Gastrocnemius medialis (tissue), 4 donors: Measurements from ENCODE around the gene TINAG. TPM values are rescaled to one million over a fixed set of nuclear protein-coding genes. Genes with fewer than 3 reads are reported as not detected.
"Not testable (repeated sequence)": the region's sequence is repeated elsewhere in the genome, so short reads cannot be mapped to it uniquely, and the experiment has no call there.

ENCODE experiments used
- ATAC-seq, 2 donors: fragments of 150-250 bp; one replicate each; pipeline ENCODE4 v1.9.1; 2016
- DNase-seq, 2 donors: peaks; one replicate each; pipeline ENCODE4 v3.0.0-alpha.2; 2019
- H3K27ac ChIP-seq, 4 donors: fragments of 200-600 bp; sonication (generic); 1 replicate in 1 of 4; 2 replicates in 3 of 4; pipeline ENCODE4 v1.5.1; 2016 to 2018; ENCODE audit warnings: mild to moderate bottlenecking in 2 of 4, moderate library complexity in 1 of 4
- H3K27me3 ChIP-seq, 3 donors: fragments of 200-600 bp; sonication (generic) in 2 of 3; 1 replicate in 1 of 3; 2 replicates in 2 of 3; pipeline versions ENCODE4 v1.5.1 to v1.6.0; 2016 to 2019; ENCODE audit warnings: mild to moderate bottlenecking in 1 of 3, moderate library complexity in 1 of 3
- H3K36me3 ChIP-seq, 2 donors: fragments of 200-600 bp; sonication (generic) in 1 of 2; one replicate each; pipeline ENCODE4 v1.5.1; 2017 to 2018
- H3K4me1 ChIP-seq, 2 donors: fragments of 200-600 bp; sonication (generic) in 1 of 2; one replicate each; pipeline ENCODE4 v1.5.1; 2016 to 2017; ENCODE audit warnings: mild to moderate bottlenecking in 2 of 2
- H3K4me3 ChIP-seq, 4 donors: fragments of 200-600 bp; sonication (generic) in 3 of 4; 1 replicate in 1 of 4; 2 replicates in 3 of 4; pipeline ENCODE4 v1.5.1; 2016 to 2019; ENCODE audit warnings: mild to moderate bottlenecking in 2 of 4
- H3K9me3 ChIP-seq, 3 donors: fragments of 200-600 bp; sonication (generic) in 2 of 3; 1 replicate in 1 of 3; 2 replicates in 2 of 3; pipeline ENCODE4 v1.5.1; 2016 to 2019
- POLR2A ChIP-seq, 2 donors: fragments of 450-650 bp; IDR thresholded peaks; one replicate each; pipeline ENCODE4 v1.6.1; 2017; ENCODE audit warnings: antibody characterized with exemption in 2 of 2, mild to moderate bottlenecking in 2 of 2, moderate library complexity in 2 of 2
- in situ Hi-C, 4 donors: fragments of 200-750 bp; cut with MboI; loops; one replicate each; pipeline versions ENCODE4 v1.15.0 to v1.8.0; 2017; ENCODE audit warnings: low sequenced_read_pairs in 4 of 4
- intact Hi-C: fragments of 100-400 bp; cut with DNase I; formaldehyde crosslinking; loops from one replicate; pipeline ENCODE4 v1.15.1; 2023; ENCODE audit warnings: low total_unique reads
- total RNA-seq, 4 donors: library from RNA; depleted of rRNA; stranded (reverse); fragments of >200 nt; gene quantifications; one replicate each; pipeline versions ENCODE4 v1.1.0 to v1.2.3, GENCODE V29; 2016
- TF ChIP-seq, protein P1 (sequence below), 5 experiments: fragments of 450-650 bp in 3 of 5; fragments of 200-600 bp in 2 of 5; sonication (generic) in 2 of 5; IDR thresholded peaks in 4 of 5; conservative IDR thresholded peaks in 1 of 5; 1 replicate in 4 of 5; 2 replicates in 1 of 5; pipeline ENCODE4 v1.5.1; 2016 to 2019; ENCODE audit warnings: antibody characterized with exemption in 5 of 5, mild to moderate bottlenecking in 3 of 5, moderate library complexity in 3 of 5

Gene TINAG
- total RNA-seq, 4 donors from 2014 or later: 0.36 to 0.78 (median 0.41) TPM; not detected in 1

DNA sequence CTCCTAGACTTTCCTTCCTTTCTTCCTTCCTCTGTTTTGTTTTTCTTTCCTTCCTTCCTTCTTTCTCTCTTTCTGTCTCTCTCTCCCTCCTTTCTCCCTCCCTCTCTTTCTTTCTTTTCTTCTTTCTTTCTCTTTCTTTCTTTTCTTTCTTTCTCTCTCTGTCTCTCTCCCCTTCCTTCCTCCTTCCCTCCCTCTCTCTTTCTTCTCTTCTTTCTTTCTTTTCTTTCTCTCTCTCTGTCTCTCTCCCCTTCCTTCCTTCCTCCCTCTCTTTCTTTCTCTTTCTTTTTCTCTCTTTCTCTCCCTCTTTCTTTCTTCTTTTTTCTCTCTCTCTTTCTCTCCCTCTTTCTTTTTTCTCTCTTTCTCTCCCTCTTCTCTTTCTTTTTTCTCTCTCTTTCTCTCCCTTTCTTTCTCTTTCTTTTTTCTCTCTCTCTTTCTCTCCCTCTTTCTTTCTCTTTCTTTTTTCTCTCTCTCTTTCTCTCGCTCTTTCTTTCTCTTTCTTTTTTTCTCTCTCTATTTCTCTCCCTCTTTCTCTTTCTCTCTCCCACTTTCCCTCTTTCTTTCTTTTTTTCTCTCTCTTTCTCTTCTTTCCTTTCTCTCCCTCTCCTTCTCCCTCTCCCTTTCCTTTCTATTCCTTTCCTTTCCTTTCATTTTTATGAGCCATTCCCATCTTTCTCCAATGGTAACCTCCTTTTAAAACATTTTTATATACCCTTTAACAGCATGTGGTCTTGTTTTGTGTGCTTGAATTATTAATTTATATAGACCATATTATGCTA is 2.3 kb downstream of the TINAG start:
- Histone ChIP-seq H3K4me1 (no peaks in the 10 kb centered on the region), H3K27me3 (no peaks in the 10 kb centered on the region), H3K9me3 (no peaks in the 10 kb centered on the region), H3K4me3 (no peak overlapping the region), H3K27ac (no peak overlapping the region), H3K36me3 (no peaks in the 10 kb centered on the region)
- intact Hi-C loops (no loop called here), in situ Hi-C loops (no loop called here)
- DNase-seq (no peak), ATAC-seq (no peak)
- no peak for TF ChIP-seq POLR2A (IDR thresholded peaks at IDR 0.05)
- TF ChIP-seq, protein P1, sequence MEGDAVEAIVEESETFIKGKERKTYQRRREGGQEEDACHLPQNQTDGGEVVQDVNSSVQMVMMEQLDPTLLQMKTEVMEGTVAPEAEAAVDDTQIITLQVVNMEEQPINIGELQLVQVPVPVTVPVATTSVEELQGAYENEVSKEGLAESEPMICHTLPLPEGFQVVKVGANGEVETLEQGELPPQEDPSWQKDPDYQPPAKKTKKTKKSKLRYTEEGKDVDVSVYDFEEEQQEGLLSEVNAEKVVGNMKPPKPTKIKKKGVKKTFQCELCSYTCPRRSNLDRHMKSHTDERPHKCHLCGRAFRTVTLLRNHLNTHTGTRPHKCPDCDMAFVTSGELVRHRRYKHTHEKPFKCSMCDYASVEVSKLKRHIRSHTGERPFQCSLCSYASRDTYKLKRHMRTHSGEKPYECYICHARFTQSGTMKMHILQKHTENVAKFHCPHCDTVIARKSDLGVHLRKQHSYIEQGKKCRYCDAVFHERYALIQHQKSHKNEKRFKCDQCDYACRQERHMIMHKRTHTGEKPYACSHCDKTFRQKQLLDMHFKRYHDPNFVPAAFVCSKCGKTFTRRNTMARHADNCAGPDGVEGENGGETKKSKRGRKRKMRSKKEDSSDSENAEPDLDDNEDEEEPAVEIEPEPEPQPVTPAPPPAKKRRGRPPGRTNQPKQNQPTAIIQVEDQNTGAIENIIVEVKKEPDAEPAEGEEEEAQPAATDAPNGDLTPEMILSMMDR (IDR thresholded peaks at IDR 0.05 in 4 of 5, conservative IDR thresholded peaks at IDR 0.05 in 1 of 5): no peak

DNA sequence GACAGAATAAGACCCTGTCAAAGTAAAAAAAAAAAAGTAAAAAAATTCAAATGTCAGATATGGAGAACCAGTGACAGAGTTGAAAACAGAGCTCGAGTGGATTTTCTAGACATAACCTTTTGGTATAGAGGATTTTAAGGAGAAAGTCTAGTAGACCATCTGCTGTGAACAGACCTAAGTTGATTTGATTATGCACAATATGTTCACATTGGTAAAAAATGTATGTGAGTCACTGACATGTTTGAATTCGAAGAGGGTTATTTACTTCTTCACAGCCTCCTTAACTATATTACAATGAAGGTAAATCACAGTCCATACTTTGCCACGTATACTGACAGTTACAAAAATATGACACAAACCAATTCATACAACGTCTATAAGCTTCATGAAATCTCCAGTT is 7.4 kb downstream of the TINAG start:
- no peak overlapping the region for H3K4me3 ChIP-seq
- no peaks in the 10 kb centered on the region for H3K27me3 ChIP-seq
- H3K27ac ChIP-seq: no peak overlapping the region
- TF ChIP-seq, protein P1 (IDR thresholded peaks at IDR 0.05 in 4 of 5, conservative IDR thresholded peaks at IDR 0.05 in 1 of 5): no peak
- no peak for TF ChIP-seq POLR2A (IDR thresholded peaks at IDR 0.05)
- ATAC-seq (no peak), DNase-seq (no peak)
- no peaks in the 10 kb centered on the region for H3K9me3 ChIP-seq
- H3K36me3 ChIP-seq: no peaks in the 10 kb centered on the region
- in situ Hi-C loops (no loop called here), intact Hi-C loops (no loop called here)
- H3K4me1 ChIP-seq: no peaks in the 10 kb centered on the region

DNA sequence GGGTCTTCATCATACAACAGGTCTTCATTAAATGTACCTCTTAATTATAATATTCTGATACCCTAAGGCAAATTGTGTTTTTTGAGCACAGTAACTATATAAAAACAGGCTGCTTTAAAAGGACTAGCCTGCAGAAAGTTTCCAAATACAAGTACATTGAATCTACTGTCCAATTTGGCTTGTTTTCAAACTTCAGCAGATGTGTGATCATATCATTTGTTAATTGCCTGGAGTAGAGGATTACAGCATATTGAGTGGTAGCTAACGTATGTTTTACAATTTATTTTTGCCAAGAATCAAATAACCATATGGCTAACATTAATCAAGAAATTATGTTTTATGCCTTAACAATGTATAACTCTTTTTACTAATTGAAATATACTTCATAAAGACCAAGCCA is 12.6 kb downstream of the TINAG start:
- H3K4me1 ChIP-seq: no peaks in the 10 kb centered on the region
- no peaks in the 10 kb centered on the region for H3K9me3 ChIP-seq
- no peak for ATAC-seq
- intact Hi-C loops: no loop called here
- no peak for TF ChIP-seq POLR2A (IDR thresholded peaks at IDR 0.05)
- TF ChIP-seq, protein P1 (IDR thresholded peaks at IDR 0.05 in 4 of 5, conservative IDR thresholded peaks at IDR 0.05 in 1 of 5): no peak
- in situ Hi-C loops: no loop called here
- H3K27me3 ChIP-seq: no peaks in the 10 kb centered on the region
- no peak overlapping the region for H3K27ac ChIP-seq
- no peak overlapping the region for H3K4me3 ChIP-seq
- H3K36me3 ChIP-seq: no peaks in the 10 kb centered on the region
- DNase-seq: no peak

DNA sequence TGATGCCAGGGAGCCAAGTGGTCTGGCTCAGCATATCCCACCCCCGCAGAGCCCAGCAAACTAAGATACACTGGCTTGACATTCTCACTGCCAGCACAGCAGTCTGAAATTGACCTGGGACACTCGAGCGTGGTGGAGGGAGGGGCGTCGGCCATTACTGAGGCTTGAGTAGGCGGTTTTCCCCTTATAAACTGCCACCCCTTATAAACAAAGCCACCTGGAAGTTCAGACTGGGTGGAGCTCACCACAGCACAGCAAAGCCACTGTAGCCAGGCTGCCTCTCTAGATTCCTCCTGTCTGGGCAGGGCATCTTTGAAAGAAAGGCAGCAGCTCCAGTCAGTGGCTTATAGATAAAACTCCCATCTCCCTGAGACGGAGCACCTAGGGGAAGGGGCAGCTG is 19.4 kb downstream of the TINAG start:
- ATAC-seq (no peak), DNase-seq (no peak)
- TF ChIP-seq POLR2A (IDR thresholded peaks at IDR 0.05): no peak
- TF ChIP-seq, protein P1 (IDR thresholded peaks at IDR 0.05 in 4 of 5, conservative IDR thresholded peaks at IDR 0.05 in 1 of 5): no peak
- no peaks in the 10 kb centered on the region for H3K36me3 ChIP-seq
- H3K27me3 ChIP-seq: no peaks in the 10 kb centered on the region
- no peaks in the 10 kb centered on the region for H3K9me3 ChIP-seq
- no peaks in the 10 kb centered on the region for H3K4me1 ChIP-seq
- no peak overlapping the region for H3K27ac ChIP-seq
- in situ Hi-C loops (no loop called here), intact Hi-C loops (no loop called here)
- H3K4me3 ChIP-seq: no peak overlapping the region

DNA sequence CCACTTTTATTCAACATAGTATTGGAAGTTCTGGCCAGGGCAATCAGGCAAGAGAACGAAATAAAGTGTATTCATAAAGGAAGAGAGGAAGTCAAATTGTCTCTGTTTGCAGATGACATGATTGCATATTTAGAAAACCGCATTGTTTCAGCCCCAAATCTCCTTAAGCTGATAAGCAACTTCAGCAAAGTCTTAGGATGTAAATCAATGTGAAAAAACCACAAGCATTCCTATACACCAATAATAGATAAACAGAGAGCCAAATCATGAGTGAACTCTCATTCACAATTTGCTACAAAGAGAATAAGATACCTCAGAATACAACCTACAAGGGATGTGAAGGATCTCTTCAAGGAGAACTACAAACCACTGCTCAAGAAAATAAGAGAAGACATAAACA is 23.3 kb downstream of the TINAG start:
- in situ Hi-C loops: not testable (repeated sequence)

More for the DNA sequence above, 23.3 kb downstream of the TINAG start:
- intact Hi-C loops, H3K9me3 ChIP-seq, ATAC-seq, H3K36me3 ChIP-seq, H3K4me3 ChIP-seq, H3K4me1 ChIP-seq, DNase-seq, H3K27me3 ChIP-seq, H3K27ac ChIP-seq: not testable (repeated sequence)
